Kidney (tissue), 14 donors: ENCODE results near the gene ENTPD8. TPM values are rescaled to one million over a fixed set of nuclear protein-coding genes. Genes with fewer than 3 reads are reported as not detected.

ENCODE experiments used
- DNase-seq, 5 donors: peaks; one replicate each; pipeline ENCODE4 v3.0.0-alpha.2; 2013 to 2020
- FAIRE-seq: peaks from 2 replicates; lab custom pipeline; 2012; peaks lifted over from hg19 to GRCh38; lab: Jason Lieb, UNC
- H3K27ac ChIP-seq, 2 donors: one replicate each; pipeline ENCODE4 v1.7.0; 2013; ENCODE audit warnings: low read depth in 2 of 2, low read length in 2 of 2, inconsistent platforms in 1 of 2
- H3K27me3 ChIP-seq: one replicate; pipeline ENCODE4 v1.7.1; 2013; ENCODE audit warnings: low read length, inconsistent platforms; ENCODE audit not compliant: control insufficient read depth, insufficient read depth
- H3K36me3 ChIP-seq, 3 donors: one replicate each; pipeline versions ENCODE4 v1.7.0 to v1.7.1; 2013; ENCODE audit warnings: low read length in 3 of 3, control low read depth in 1 of 3, inconsistent platforms in 1 of 3; ENCODE audit not compliant: insufficient read depth in 3 of 3, control insufficient read depth in 2 of 3
- H3K4me1 ChIP-seq, 3 donors: one replicate each; pipeline versions ENCODE4 v1.7.0 to v1.7.1; 2013; ENCODE audit warnings: low read length in 3 of 3, inconsistent platforms in 1 of 3, low read depth in 1 of 3; ENCODE audit not compliant: control insufficient read depth in 2 of 3, insufficient read depth in 2 of 3
- H3K4me3 ChIP-seq, 3 donors: one replicate each; pipeline versions ENCODE4 v1.7.0 to v1.8.1; 2013; ENCODE audit warnings: low read length in 3 of 3, control low read depth in 1 of 3, inconsistent platforms in 1 of 3
- H3K9ac ChIP-seq, 3 donors: one replicate each; pipeline versions ENCODE4 v1.7.0 to v1.7.1; 2013; ENCODE audit warnings: low read length in 3 of 3, control low read depth in 1 of 3, inconsistent platforms in 1 of 3
- H3K9me3 ChIP-seq, 3 donors: one replicate each; pipeline versions ENCODE4 v1.7.0 to v1.7.1; 2013; ENCODE audit warnings: low read length in 3 of 3, control low read depth in 1 of 3, inconsistent platforms in 1 of 3; ENCODE audit not compliant: control insufficient read depth in 2 of 3, insufficient read depth in 1 of 3
- CTCF ChIP-seq: IDR thresholded peaks from 3 replicates; pipeline ENCODE4 v1.5.1; 2012; ENCODE audit warnings: mild to moderate bottlenecking, moderate library complexity, borderline replicate concordance; ENCODE audit not compliant: insufficient read depth; ENCODE audit errors: extremely low read depth
- intact Hi-C: fragments of 100-400 bp; cut with DNase I; formaldehyde crosslinking; loops from one replicate; pipeline ENCODE4 v1.11.1; 2022
- polyA plus RNA-seq: library from polyadenylated mRNA; stranded (reverse); fragments of 350-450 nt; fragmentation: Illumina TruSeq; extraction: RNeasy Lipid Tissue Mini Kit (QIAGEN cat#74804); gene quantifications from one replicate; pipeline ENCODE4 v1.2.3, GENCODE V29; 2014; ENCODE audit warnings: low read depth, low replicate concordance; ENCODE audit not compliant: insufficient read depth
- total RNA-seq: library from RNA; stranded (reverse); fragmentation: NEBNext Ultra II Directional; extraction: Animal tissue kit (Norgen Biotek cat#: 25700); gene quantifications from one replicate; pipeline ENCODE4 v1.2.1, GENCODE V29; 2021
- donor health status: control.
- donor health status: control.
- donor health status: control.
- donor health status: control.
- donor health status: control.
- donor health status: DM: yes; HTN: yes; CAD: no.
- donor health status: Normal renal cell carcinoma (clear cell type).

ENTPD8 gene
- total and polyA plus RNA-seq, 2 donors from 2014 or later, result 5.0 to 5.2 TPM

- DNase-seq, result peak in 1 of 5 donors; percentile 81
- FAIRE-seq, result no peak
These were observed 6.4 kb downstream of the ENTPD8 start for GRCh38 chr9:137434498-137435380.

GRCh38 chr9:137433916-137434431, 7.2 kb downstream of the ENTPD8 start:
- DNase-seq (no peak), FAIRE-seq (no peak)
- H3K36me3 ChIP-seq, result no peaks in the 10 kb centered on the region
- H3K27ac ChIP-seq, result no peak overlapping the region
- H3K9ac ChIP-seq, result no peak overlapping the region
- intact Hi-C loops, result no loop called here
- H3K27me3 ChIP-seq, result no peaks in the 10 kb centered on the region
- no peaks in the 10 kb centered on the region for H3K9me3 ChIP-seq
- H3K4me1 ChIP-seq, result peaks cover 0 to 7% (median 0%) of the 10 kb centered on the region in 3 donors
- H3K4me3 ChIP-seq, result no peak overlapping the region
- no peak for TF ChIP-seq CTCF

More at GRCh38 chr9:137434498-137435380, 6.4 kb downstream of the ENTPD8 start:
- no peak overlapping the region for H3K9ac ChIP-seq
- intact Hi-C loops, result no loop called here
- H3K4me3 ChIP-seq, result no peak overlapping the region
- H3K27ac ChIP-seq, result no peak overlapping the region
- H3K27me3 ChIP-seq, result no peaks in the 10 kb centered on the region
- peaks cover 0 to 7% (median 0%) of the 10 kb centered on the region in 3 donors for H3K4me1 ChIP-seq
- no peaks in the 10 kb centered on the region for H3K9me3 ChIP-seq
- no peaks in the 10 kb centered on the region for H3K36me3 ChIP-seq
- TF ChIP-seq CTCF, result no peak

- no peak for TF ChIP-seq CTCF
- FAIRE-seq (no peak), DNase-seq (peak in 1 of 5 donors; percentile 78)
- Histone ChIP-seq H3K27ac (no peak overlapping the region), H3K36me3 (no peaks in the 10 kb centered on the region), H3K9ac (no peak overlapping the region), H3K4me3 (no peak overlapping the region), H3K27me3 (no peaks in the 10 kb centered on the region), H3K4me1 (peaks cover 0 to 7% (median 0%) of the 10 kb centered on the region in 3 donors), H3K9me3 (no peaks in the 10 kb centered on the region)
- intact Hi-C loops, result no loop called here
These were observed 7.7 kb downstream of the ENTPD8 start for GRCh38 chr9:137433349-137433915.
